ENCODE results near the gene CD8B2.
"Not testable (repeated sequence)": the region's sequence is repeated elsewhere in the genome, so short reads cannot be mapped to it uniquely, and the experiment has no call there.

Gene CD8B2

GRCh38 chr2:106498549-106498948, 11.4 kb downstream of the CD8B2 start:
- DNase-seq (ENCODE audit: low read depth); H3K9me3 ChIP-seq (ENCODE audit: control insufficient read depth, low read length); H3K9ac ChIP-seq (ENCODE audit: low read length); H3K4me3 ChIP-seq (ENCODE audit: low read length); H3K36me3 ChIP-seq (ENCODE audit: control insufficient read depth, insufficient read depth, low read length, severe bottlenecking); H3K27me3 ChIP-seq (replicated peaks; ENCODE audit: control insufficient read depth, insufficient read depth, low read length); H3K4me1 ChIP-seq (ENCODE audit: control insufficient read depth, insufficient read depth, low read length): not testable (repeated sequence)

GRCh38 chr2:106500350-106500749, 13.2 kb downstream of the CD8B2 start:
- H3K27me3 ChIP-seq (replicated peaks; ENCODE audit: control insufficient read depth, insufficient read depth, low read length); H3K36me3 ChIP-seq (ENCODE audit: control insufficient read depth, insufficient read depth, low read length, severe bottlenecking); H3K4me1 ChIP-seq (ENCODE audit: control insufficient read depth, insufficient read depth, low read length); H3K9ac ChIP-seq (ENCODE audit: low read length); H3K4me3 ChIP-seq (ENCODE audit: low read length); H3K9me3 ChIP-seq (ENCODE audit: control insufficient read depth, low read length); DNase-seq (ENCODE audit: low read depth): not testable (repeated sequence)

- not testable (repeated sequence) for H3K36me3 ChIP-seq (ENCODE audit: control insufficient read depth, insufficient read depth, low read length, severe bottlenecking); H3K9ac ChIP-seq (ENCODE audit: low read length); H3K4me1 ChIP-seq (ENCODE audit: control insufficient read depth, insufficient read depth, low read length); DNase-seq (ENCODE audit: low read depth); H3K9me3 ChIP-seq (ENCODE audit: control insufficient read depth, low read length); H3K27me3 ChIP-seq (replicated peaks; ENCODE audit: control insufficient read depth, insufficient read depth, low read length); H3K4me3 ChIP-seq (ENCODE audit: low read length)
Observed at GRCh38 chr2:106502351-106502750, 15.2 kb downstream of the CD8B2 start.

GRCh38 chr2:106504192-106504591, 17.0 kb downstream of the CD8B2 start:
- not testable (repeated sequence) for H3K9ac ChIP-seq (ENCODE audit: low read length); DNase-seq (ENCODE audit: low read depth); H3K4me1 ChIP-seq (ENCODE audit: control insufficient read depth, insufficient read depth, low read length); H3K9me3 ChIP-seq (ENCODE audit: control insufficient read depth, low read length); H3K27me3 ChIP-seq (replicated peaks; ENCODE audit: control insufficient read depth, insufficient read depth, low read length); H3K36me3 ChIP-seq (ENCODE audit: control insufficient read depth, insufficient read depth, low read length, severe bottlenecking); H3K4me3 ChIP-seq (ENCODE audit: low read length)

GRCh38 chr2:106504787-106505186, 17.6 kb downstream of the CD8B2 start:
- H3K27me3 ChIP-seq (replicated peaks; ENCODE audit: control insufficient read depth, insufficient read depth, low read length); H3K4me3 ChIP-seq (ENCODE audit: low read length); DNase-seq (ENCODE audit: low read depth); H3K9me3 ChIP-seq (ENCODE audit: control insufficient read depth, low read length); H3K36me3 ChIP-seq (ENCODE audit: control insufficient read depth, insufficient read depth, low read length, severe bottlenecking); H3K9ac ChIP-seq (ENCODE audit: low read length); H3K4me1 ChIP-seq (ENCODE audit: control insufficient read depth, insufficient read depth, low read length): not testable (repeated sequence)

- H3K4me1 ChIP-seq (ENCODE audit: control insufficient read depth, insufficient read depth, low read length); DNase-seq (ENCODE audit: low read depth); H3K27me3 ChIP-seq (replicated peaks; ENCODE audit: control insufficient read depth, insufficient read depth, low read length); H3K9me3 ChIP-seq (ENCODE audit: control insufficient read depth, low read length); H3K36me3 ChIP-seq (ENCODE audit: control insufficient read depth, insufficient read depth, low read length, severe bottlenecking); H3K9ac ChIP-seq (ENCODE audit: low read length); H3K4me3 ChIP-seq (ENCODE audit: low read length): not testable (repeated sequence)
Observed at GRCh38 chr2:106506002-106506687, 19.0 kb downstream of the CD8B2 start.

GRCh38 chr2:106508660-106509373, 21.7 kb downstream of the CD8B2 start:
- H3K36me3 ChIP-seq (ENCODE audit: control insufficient read depth, insufficient read depth, low read length, severe bottlenecking); H3K4me3 ChIP-seq (ENCODE audit: low read length); DNase-seq (ENCODE audit: low read depth); H3K9ac ChIP-seq (ENCODE audit: low read length); H3K4me1 ChIP-seq (ENCODE audit: control insufficient read depth, insufficient read depth, low read length); H3K9me3 ChIP-seq (ENCODE audit: control insufficient read depth, low read length); H3K27me3 ChIP-seq (replicated peaks; ENCODE audit: control insufficient read depth, insufficient read depth, low read length): not testable (repeated sequence)

GRCh38 chr2:106509374-106509770, 22.2 kb downstream of the CD8B2 start:
- H3K9ac ChIP-seq (ENCODE audit: low read length); H3K9me3 ChIP-seq (ENCODE audit: control insufficient read depth, low read length); H3K4me1 ChIP-seq (ENCODE audit: control insufficient read depth, insufficient read depth, low read length); DNase-seq (ENCODE audit: low read depth); H3K4me3 ChIP-seq (ENCODE audit: low read length); H3K36me3 ChIP-seq (ENCODE audit: control insufficient read depth, insufficient read depth, low read length, severe bottlenecking); H3K27me3 ChIP-seq (replicated peaks; ENCODE audit: control insufficient read depth, insufficient read depth, low read length): not testable (repeated sequence)

GRCh38 chr2:106510791-106511190, 23.6 kb downstream of the CD8B2 start:
- not testable (repeated sequence) for H3K9ac ChIP-seq (ENCODE audit: low read length); H3K36me3 ChIP-seq (ENCODE audit: control insufficient read depth, insufficient read depth, low read length, severe bottlenecking); H3K4me3 ChIP-seq (ENCODE audit: low read length); H3K9me3 ChIP-seq (ENCODE audit: control insufficient read depth, low read length); DNase-seq (ENCODE audit: low read depth); H3K4me1 ChIP-seq (ENCODE audit: control insufficient read depth, insufficient read depth, low read length); H3K27me3 ChIP-seq (replicated peaks; ENCODE audit: control insufficient read depth, insufficient read depth, low read length)

GRCh38 chr2:106511476-106511901, 24.3 kb downstream of the CD8B2 start:
- not testable (repeated sequence) for H3K36me3 ChIP-seq (ENCODE audit: control insufficient read depth, insufficient read depth, low read length, severe bottlenecking); H3K9ac ChIP-seq (ENCODE audit: low read length); H3K9me3 ChIP-seq (ENCODE audit: control insufficient read depth, low read length); H3K4me1 ChIP-seq (ENCODE audit: control insufficient read depth, insufficient read depth, low read length); H3K27me3 ChIP-seq (replicated peaks; ENCODE audit: control insufficient read depth, insufficient read depth, low read length)
- DNase-seq (ENCODE audit: low read depth), result peak; percentile 79
- peak overlapping the region; percentile 58 for H3K4me3 ChIP-seq (ENCODE audit: low read length)

GRCh38 chr2:106511934-106512333, 24.8 kb downstream of the CD8B2 start:
- not testable (repeated sequence) for DNase-seq (ENCODE audit: low read depth); H3K9me3 ChIP-seq (ENCODE audit: control insufficient read depth, low read length); H3K4me1 ChIP-seq (ENCODE audit: control insufficient read depth, insufficient read depth, low read length); H3K9ac ChIP-seq (ENCODE audit: low read length); H3K36me3 ChIP-seq (ENCODE audit: control insufficient read depth, insufficient read depth, low read length, severe bottlenecking); H3K27me3 ChIP-seq (replicated peaks; ENCODE audit: control insufficient read depth, insufficient read depth, low read length)
- H3K4me3 ChIP-seq (ENCODE audit: low read length), result peak overlapping the region; percentile 58

- H3K9me3 ChIP-seq (ENCODE audit: control insufficient read depth, low read length); DNase-seq (ENCODE audit: low read depth); H3K4me1 ChIP-seq (ENCODE audit: control insufficient read depth, insufficient read depth, low read length): not testable (repeated sequence)
Observed at GRCh38 chr2:106513391-106513790, 26.2 kb downstream of the CD8B2 start.

More at GRCh38 chr2:106513391-106513790, 26.2 kb downstream of the CD8B2 start:
- H3K9ac ChIP-seq (ENCODE audit: low read length); H3K4me3 ChIP-seq (ENCODE audit: low read length); H3K27me3 ChIP-seq (replicated peaks; ENCODE audit: control insufficient read depth, insufficient read depth, low read length); H3K36me3 ChIP-seq (ENCODE audit: control insufficient read depth, insufficient read depth, low read length, severe bottlenecking): not testable (repeated sequence)
